ENCODE results near the gene RCN2. TPM values are rescaled to one million over a fixed set of nuclear protein-coding genes. Genes with fewer than 3 reads are reported as not detected.
"Not testable (repeated sequence)": the region's sequence is repeated elsewhere in the genome, so short reads cannot be mapped to it uniquely, and the experiment has no call there.

RCN2 gene, protein sequence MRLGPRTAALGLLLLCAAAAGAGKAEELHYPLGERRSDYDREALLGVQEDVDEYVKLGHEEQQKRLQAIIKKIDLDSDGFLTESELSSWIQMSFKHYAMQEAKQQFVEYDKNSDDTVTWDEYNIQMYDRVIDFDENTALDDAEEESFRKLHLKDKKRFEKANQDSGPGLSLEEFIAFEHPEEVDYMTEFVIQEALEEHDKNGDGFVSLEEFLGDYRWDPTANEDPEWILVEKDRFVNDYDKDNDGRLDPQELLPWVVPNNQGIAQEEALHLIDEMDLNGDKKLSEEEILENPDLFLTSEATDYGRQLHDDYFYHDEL
- polyA plus RNA-seq (2011; rRNA removed) (77.8 and 123 TPM in 2 replicates), polyA minus RNA-seq (2011; rRNA and poly(A)+ RNA removed) (13.0 and 29.6 TPM in 2 replicates)

DNA sequence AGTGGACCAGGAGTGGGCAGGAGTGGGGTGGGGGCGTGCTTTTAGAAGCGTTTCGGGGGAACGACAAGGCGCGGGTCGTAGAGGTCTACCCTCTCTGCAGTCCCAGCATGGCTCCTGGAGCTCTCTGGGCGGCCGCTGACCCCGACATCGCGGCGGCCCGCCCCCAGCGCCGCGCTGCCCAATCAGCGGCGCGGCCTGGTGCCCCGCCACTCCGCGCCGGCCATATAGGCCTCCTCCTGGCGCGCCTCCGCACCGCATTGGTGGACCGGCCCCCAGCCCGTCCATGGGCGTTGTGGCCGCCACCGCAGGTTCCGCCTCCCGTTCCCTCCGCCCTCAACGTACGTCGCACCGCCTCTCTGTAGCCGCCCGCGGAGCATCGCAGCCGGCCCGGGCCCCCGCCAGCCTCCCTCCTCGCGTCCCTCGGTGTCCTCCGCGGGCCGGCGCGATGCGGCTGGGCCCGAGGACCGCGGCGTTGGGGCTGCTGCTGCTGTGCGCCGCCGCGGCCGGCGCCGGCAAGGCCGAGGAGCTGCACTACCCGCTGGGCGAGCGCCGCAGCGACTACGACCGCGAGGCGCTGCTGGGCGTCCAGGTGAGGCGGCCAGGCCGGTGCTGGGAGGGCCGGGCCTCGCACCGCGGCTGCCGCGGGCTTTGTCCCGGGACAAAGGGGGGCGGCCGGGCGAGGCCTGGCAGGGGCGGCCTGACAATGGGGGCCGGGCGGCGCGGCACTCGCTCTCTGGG lies at the start of gene RCN2:
Gene RCN2 (plus strand): TSS at position 353 of the 738 bp plus-strand sequence. CDS start 93 bp downstream, at position 446.
- CTCF ChIA-PET: interaction anchor here (1.1 to 1.7 kb wide), 2 partner anchors 10 to 612 kb away, joined by 3 to 5 read pairs; no protein-coding TSS in a partner anchor
- no peak within 1 kb of the TSS for H3K27ac ChIP-seq (ENCODE audit: low read depth, low read length)

DNA sequence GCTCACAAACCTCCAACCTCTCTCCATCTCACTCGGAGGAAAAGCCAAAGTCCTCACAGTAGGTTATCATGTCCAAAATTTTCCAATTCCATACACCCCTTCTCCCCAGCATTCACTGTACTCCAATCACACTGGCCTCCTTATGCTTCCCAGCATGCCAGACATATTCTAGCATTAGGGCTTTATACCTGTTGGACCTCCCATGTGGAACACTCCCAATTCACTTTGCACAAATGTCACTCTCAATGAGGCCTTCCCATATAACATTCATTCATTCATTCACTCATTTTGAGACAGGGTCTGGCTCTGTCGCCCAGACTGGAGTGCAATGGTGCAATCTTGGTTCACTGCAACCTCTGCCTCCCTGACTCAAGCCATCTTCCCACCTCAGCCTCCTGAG lies 46.3 kb upstream of the RCN2 start:
- DNase-seq (ENCODE audit: low read depth, low spot score): no peak
- POLR2A ChIA-PET: no interaction called here
- Histone ChIP-seq H3K27ac (ENCODE audit: low read depth, low read length) (no peak overlapping the region), H3K9me3 (ENCODE audit: control insufficient read depth, insufficient read depth, low read length) (no peaks in the 10 kb centered on the region), H3K27me3 (ENCODE audit: control insufficient read depth, insufficient read depth, low read length) (no peaks in the 10 kb centered on the region), H3K4me3 (ENCODE audit: low read depth, low read length) (no peak overlapping the region)
- TF ChIP-seq, protein P1, sequence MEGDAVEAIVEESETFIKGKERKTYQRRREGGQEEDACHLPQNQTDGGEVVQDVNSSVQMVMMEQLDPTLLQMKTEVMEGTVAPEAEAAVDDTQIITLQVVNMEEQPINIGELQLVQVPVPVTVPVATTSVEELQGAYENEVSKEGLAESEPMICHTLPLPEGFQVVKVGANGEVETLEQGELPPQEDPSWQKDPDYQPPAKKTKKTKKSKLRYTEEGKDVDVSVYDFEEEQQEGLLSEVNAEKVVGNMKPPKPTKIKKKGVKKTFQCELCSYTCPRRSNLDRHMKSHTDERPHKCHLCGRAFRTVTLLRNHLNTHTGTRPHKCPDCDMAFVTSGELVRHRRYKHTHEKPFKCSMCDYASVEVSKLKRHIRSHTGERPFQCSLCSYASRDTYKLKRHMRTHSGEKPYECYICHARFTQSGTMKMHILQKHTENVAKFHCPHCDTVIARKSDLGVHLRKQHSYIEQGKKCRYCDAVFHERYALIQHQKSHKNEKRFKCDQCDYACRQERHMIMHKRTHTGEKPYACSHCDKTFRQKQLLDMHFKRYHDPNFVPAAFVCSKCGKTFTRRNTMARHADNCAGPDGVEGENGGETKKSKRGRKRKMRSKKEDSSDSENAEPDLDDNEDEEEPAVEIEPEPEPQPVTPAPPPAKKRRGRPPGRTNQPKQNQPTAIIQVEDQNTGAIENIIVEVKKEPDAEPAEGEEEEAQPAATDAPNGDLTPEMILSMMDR (IDR thresholded peaks at IDR 0.05; ENCODE audit: low read depth, low read length): no peak
- CTCF ChIA-PET: no interaction called here

More for the DNA sequence above, at the start of gene RCN2:
- TF ChIP-seq, protein P1 (IDR thresholded peaks at IDR 0.05; ENCODE audit: low read depth, low read length): no peak
- H3K4me3 ChIP-seq (ENCODE audit: low read depth, low read length): peak within 1 kb of the TSS; percentile 82
- DNase-seq (ENCODE audit: low read depth, low spot score): peak; percentile 72
- H3K27me3 ChIP-seq (ENCODE audit: control insufficient read depth, insufficient read depth, low read length): no peaks in the 10 kb centered on the region
- no peaks in the 10 kb centered on the region for H3K9me3 ChIP-seq (ENCODE audit: control insufficient read depth, insufficient read depth, low read length)
- POLR2A ChIA-PET: interaction anchor here (0.6 to 1.0 kb wide), 6 partner anchors 14 to 655 kb away, joined by 3 to 4 read pairs (median 4); partner anchors contain the start of gene SCAPER

- CTCF ChIA-PET; POLR2A ChIA-PET; DNase-seq (ENCODE audit: low read depth, low spot score); H3K4me3 ChIP-seq (ENCODE audit: low read depth, low read length); H3K27ac ChIP-seq (ENCODE audit: low read depth, low read length); H3K9me3 ChIP-seq (ENCODE audit: control insufficient read depth, insufficient read depth, low read length); H3K27me3 ChIP-seq (ENCODE audit: control insufficient read depth, insufficient read depth, low read length): not testable (repeated sequence)
Measured at GRCh38 chr15:76887280-76888141, 44.0 kb upstream of the RCN2 start.

- CTCF ChIA-PET; DNase-seq (ENCODE audit: low read depth, low spot score); H3K9me3 ChIP-seq (ENCODE audit: control insufficient read depth, insufficient read depth, low read length); H3K27ac ChIP-seq (ENCODE audit: low read depth, low read length); H3K27me3 ChIP-seq (ENCODE audit: control insufficient read depth, insufficient read depth, low read length); H3K4me3 ChIP-seq (ENCODE audit: low read depth, low read length); POLR2A ChIA-PET: not testable (repeated sequence)
Measured at GRCh38 chr15:76892836-76893235, 38.7 kb upstream of the RCN2 start.

DNA sequence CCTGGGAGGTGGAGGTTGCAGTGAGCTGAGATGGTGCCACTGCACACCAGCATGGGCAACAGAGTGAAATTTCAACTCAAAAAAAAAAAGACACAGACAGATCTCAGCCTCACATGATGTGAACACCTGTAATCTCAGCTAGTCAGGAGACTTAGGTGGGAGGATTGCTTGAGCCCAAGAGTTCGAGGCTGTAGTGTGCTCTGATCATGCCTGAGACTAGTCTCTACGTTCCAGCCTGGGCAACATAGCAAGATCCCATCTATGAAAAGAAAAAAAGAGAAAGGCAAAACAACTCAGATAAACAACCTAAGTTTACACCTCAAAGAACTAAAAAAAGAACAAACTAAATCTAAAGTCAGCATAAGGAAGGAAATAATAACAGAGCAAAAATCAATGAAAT lies 37.4 kb upstream of the RCN2 start:
- CTCF ChIA-PET: no interaction called here

More for the DNA sequence above, 37.4 kb upstream of the RCN2 start:
- Histone ChIP-seq H3K4me3 (ENCODE audit: low read depth, low read length) (no peak overlapping the region), H3K27me3 (ENCODE audit: control insufficient read depth, insufficient read depth, low read length) (no peaks in the 10 kb centered on the region), H3K9me3 (ENCODE audit: control insufficient read depth, insufficient read depth, low read length) (no peaks in the 10 kb centered on the region; the same call in 1 of the 2 replicates), H3K27ac (ENCODE audit: low read depth, low read length) (no peak overlapping the region)
- POLR2A ChIA-PET: no interaction called here
- no peak for DNase-seq (ENCODE audit: low read depth, low spot score)
- TF ChIP-seq, protein P1 (IDR thresholded peaks at IDR 0.05; ENCODE audit: low read depth, low read length): no peak
